C4-2B (cell line): ENCODE data around the gene STARD10.

ENCODE experiments used
- CTCF ChIP-seq: fragments of 450-650 bp; conservative IDR thresholded peaks from 2 replicates; pipeline ENCODE4 v1.5.1; 2017; ENCODE audit warnings: mild to moderate bottlenecking
- ZFX ChIP-seq: fragments of 450-650 bp; IDR thresholded peaks from 2 replicates; pipeline ENCODE4 v1.6.1; 2017

- TF ChIP-seq CTCF (no peak), ZFX (no peak)
Observed at GRCh38 chr11:72735495-72736027, 58.3 kb downstream of the STARD10 start.
